Fibroblast of mammary gland (primary cell): ENCODE measurements around the gene ZSCAN1.

ENCODE experiments used
- DNase-seq: peaks from one replicate; pipeline ENCODE4 v3.0.0-alpha.2; 2010; ENCODE audit warnings: low read depth
- H3K4me3 ChIP-seq: 2 replicates; pipeline ENCODE4 v1.5.1; 2011; ENCODE audit warnings: low read depth, mild to moderate bottlenecking, low read length, moderate library complexity; ENCODE audit not compliant: control insufficient read depth
- CTCF ChIP-seq: conservative IDR thresholded peaks from 2 replicates; pipeline ENCODE4 v1.5.1; 2011; ENCODE audit warnings: low read depth, low read length, inconsistent platforms; ENCODE audit not compliant: control insufficient read depth, insufficient read depth

The ZSCAN1 gene

DNA sequence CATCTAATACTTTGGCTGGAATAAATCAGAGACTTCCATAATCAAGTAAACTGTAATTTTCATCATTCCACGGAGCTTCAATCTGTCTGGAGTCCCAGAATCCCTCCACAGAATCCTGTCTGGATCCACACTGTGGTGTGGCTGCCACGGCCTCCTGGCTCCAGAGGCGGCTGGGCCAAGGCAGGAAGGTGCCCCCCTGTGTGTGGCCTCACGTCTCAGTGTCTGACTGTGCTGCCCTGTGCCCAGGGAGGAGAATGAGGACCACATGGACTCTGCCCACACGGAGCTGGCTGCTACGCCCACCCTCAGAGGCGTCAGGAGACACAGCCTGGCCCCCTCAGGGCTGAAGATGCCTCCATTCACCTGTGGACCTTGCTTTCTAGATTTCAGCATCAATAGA is 13.0 kb downstream of the ZSCAN1 start:
- no peak for TF ChIP-seq CTCF
- no peak overlapping the region for H3K4me3 ChIP-seq
- no peak for DNase-seq

DNA sequence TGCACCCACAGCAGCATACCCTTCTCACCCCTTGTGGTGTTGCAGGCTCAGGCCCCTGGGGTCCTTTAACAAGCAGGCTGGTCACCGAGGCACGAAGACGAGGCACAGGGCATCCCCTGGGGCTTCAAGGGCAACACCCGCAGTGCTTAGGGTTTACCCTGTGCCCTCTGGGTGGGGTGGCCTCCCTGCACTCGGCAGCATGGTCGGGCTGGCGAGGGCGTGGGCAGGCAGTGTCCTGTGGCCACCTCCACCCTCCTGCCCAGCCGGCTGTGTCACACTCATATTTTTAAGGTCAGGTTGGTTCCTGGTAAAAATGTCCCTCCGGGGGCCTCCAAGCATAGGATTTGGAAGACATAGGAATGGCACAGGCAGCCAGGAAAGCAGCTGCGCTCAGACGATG is 13.8 kb downstream of the ZSCAN1 start:
- no peak for TF ChIP-seq CTCF

GRCh38 chr19:58052256-58052655 is 18.4 kb downstream of the ZSCAN1 start:
- TF ChIP-seq CTCF, result no peak

More for the DNA sequence above, 13.8 kb downstream of the ZSCAN1 start:
- DNase-seq, result no peak
- H3K4me3 ChIP-seq, result no peak overlapping the region

DNA sequence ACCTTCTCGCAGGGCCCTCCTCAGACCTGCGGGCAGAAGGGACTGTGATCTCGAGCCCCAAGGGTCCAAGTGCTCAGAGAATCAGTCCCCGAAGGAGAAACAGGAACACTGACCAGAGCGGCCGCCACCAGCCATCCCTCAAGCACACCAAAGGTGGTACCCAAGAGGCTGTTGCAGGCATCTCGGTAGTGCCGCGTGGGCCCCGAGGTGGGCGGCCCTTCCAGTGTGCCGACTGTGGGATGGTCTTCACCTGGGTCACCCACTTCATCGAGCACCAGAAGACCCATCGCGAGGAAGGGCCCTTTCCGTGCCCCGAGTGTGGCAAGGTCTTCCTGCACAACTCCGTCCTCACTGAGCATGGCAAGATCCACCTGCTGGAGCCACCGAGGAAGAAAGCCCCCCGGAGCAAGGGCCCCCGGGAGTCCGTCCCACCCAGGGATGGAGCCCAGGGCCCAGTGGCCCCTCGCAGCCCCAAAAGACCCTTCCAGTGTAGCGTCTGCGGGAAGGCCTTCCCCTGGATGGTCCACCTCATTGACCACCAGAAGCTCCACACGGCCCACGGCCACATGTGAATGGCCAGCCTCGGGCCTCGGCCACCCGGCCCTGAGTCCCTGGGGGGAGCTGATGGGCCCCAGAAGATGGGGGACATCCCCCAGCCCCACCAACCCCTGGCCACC is 19.8 kb downstream of the ZSCAN1 start:
- DNase-seq, result no peak
- no peak for TF ChIP-seq CTCF
- H3K4me3 ChIP-seq, result no peak overlapping the region

More at GRCh38 chr19:58052256-58052655, 18.4 kb downstream of the ZSCAN1 start:
- H3K4me3 ChIP-seq, result no peak overlapping the region
- DNase-seq, result no peak

DNA sequence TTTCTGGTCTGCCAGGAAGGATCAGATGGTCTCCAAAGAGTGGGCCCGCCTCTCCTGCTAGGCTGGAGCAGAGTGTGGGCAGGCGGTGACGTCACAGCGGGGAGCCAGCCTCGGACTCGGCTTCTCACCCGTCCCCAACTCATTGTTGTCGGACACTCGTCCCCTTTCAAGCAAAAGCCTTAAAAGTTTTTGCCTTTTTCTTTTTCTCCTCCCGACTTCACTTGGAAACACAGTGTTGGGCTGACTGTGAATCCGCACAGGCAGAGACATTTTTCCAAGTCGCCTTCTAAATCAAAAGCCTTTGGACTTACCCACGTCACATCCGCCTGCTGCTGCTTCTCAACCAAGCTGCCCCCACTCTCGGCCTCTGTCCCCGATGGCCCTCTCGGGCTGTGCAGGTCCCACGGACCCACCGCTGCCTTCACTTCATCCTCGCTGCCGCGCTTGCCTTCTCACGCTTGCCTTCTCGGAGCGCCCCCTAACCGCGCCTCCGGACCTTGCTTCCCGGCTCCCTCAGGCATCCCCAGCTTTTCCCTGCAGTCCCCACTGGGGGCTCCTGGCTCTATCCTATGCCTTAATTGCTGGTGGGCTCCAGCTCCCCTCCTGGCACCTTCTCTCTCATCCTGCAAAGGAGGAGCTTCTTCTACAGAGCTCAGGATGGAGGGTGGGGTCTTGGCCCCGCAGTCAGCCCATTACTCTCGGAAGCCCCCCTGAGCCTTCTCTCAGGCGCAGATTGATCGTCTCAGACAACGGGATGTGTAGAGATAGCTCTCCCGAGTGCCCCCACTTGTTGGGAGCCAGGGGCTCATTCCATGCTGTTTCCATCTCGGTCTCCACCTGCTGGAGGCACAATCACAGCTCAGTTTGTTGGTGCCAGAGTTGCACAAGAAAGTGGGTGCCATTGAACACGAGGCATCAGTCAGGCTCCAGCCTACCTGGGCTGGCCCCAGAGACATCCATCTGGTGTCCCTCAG is 21.4 kb downstream of the ZSCAN1 start:
- H3K4me3 ChIP-seq, result peak overlapping the region; percentile 33
- peak; percentile 24 for DNase-seq
- TF ChIP-seq CTCF, result no peak

DNA sequence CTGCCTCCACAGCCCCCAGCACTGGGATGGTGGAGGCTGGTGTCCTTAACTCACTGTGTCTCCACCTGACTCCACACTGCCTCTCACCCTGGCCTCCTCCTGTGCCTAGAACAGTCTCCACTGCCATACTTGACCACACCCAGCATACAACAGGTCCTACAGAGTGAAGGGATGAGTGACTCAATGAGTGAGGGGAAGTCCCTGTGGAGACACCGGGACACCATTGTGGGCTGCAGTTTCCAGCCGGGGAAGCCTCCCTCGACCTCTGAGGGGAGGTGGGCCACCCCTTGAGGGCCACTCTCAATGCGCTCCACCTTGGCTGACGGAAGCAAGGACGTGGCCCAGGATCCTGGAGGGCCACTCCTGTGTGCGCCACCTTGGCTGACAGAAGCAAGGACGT is 22.4 kb downstream of the ZSCAN1 start:
- no peak for TF ChIP-seq CTCF
- no peak for DNase-seq
- no peak overlapping the region for H3K4me3 ChIP-seq
